ENCODE measurements around the gene GSTA5.

The GSTA5 gene

DNA sequence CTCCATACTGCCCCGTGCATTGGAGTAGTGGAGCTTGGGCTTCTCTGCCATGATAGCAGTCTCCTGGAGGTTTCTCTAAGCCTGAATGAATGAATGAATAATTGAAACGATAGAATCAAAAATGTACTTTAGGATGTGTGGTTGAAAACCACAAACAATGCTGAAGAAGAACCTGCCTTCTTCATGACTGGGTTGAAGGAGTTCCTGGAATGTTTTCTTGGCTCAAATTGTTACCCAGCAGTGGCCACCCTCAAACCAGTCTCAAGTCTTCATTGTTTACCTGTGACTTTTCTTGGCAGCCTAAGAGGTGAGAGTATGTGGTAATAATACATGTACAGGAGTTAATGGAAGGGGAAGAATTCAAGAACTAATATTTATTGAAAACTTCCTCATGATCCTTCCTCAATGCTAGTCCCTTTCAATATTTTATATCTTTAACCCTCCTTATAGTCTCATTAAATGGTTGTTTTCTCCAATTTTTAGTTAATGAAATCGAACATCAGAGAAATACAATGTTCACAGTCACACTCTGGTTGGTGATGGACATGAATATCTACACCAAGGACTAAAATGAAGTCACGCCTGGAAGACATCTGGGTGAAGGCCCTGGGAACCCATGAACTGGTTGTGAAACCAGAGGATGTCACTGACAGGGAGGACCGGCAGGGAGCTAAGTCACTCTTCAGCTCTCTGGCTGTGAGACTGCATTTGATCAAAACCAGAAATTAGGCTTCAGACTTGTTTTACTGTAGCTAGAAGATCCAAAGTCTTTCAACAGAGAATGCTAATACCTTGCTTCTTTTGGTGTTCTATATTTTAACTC lies at the start of gene GSTA5:
TSS of gene GSTA5 (minus strand) at position 51 of the 823 bp plus-strand sequence.
- DNase-seq (ENCODE audit: low spot score), result no peak
- TF ChIP-seq CTCF (IDR thresholded peaks at IDR 0.05; ENCODE audit: borderline replicate concordance, control extremely low read depth, extremely low read depth, insufficient read depth, missing control alignments), result no peak
- in situ Hi-C loops (cut with MboI; ENCODE audit: low sequenced_read_pairs, unreplicated experiment), result no loop called here

GRCh38 chr6:52890018-52890417 lies 49.4 kb upstream of the GSTA5 start:
- no peak for TF ChIP-seq CTCF (IDR thresholded peaks at IDR 0.05; ENCODE audit: borderline replicate concordance, control extremely low read depth, extremely low read depth, insufficient read depth, missing control alignments)
- no peak for DNase-seq (ENCODE audit: low spot score)
- in situ Hi-C loops (cut with MboI; ENCODE audit: low sequenced_read_pairs, unreplicated experiment), result no loop called here

DNA sequence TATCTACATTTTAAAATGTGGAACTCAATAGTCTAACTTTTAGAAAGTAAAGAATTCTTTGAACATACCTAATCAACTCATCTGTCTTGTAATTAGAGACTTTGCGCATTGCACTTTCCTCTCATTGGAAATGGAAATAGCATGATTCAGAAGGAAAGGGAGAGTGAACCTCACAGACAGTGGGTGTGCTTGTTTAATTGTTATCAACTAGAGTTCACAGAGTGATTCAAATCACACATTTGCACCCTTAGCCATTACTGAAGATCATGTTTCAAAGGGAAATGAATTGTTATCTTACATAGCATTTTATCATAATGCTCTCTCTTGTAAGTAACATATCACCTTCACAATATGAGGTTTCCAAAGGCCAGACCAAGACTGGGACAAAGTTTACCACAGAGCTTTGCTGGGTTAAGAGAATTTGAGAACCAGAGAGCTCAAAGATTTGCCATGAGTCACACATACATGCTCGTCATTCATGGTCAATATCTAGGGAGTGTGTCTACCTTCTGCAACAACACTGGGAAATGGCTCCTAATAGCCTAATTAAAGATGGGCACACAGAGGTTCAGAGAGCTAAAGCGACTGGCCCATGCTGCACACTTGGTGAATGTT lies 47.4 kb upstream of the GSTA5 start:
- in situ Hi-C loops (cut with MboI; ENCODE audit: low sequenced_read_pairs, unreplicated experiment), result no loop called here
- no peak for DNase-seq (ENCODE audit: low spot score)
- no peak for TF ChIP-seq CTCF (IDR thresholded peaks at IDR 0.05; ENCODE audit: borderline replicate concordance, control extremely low read depth, extremely low read depth, insufficient read depth, missing control alignments)

DNA sequence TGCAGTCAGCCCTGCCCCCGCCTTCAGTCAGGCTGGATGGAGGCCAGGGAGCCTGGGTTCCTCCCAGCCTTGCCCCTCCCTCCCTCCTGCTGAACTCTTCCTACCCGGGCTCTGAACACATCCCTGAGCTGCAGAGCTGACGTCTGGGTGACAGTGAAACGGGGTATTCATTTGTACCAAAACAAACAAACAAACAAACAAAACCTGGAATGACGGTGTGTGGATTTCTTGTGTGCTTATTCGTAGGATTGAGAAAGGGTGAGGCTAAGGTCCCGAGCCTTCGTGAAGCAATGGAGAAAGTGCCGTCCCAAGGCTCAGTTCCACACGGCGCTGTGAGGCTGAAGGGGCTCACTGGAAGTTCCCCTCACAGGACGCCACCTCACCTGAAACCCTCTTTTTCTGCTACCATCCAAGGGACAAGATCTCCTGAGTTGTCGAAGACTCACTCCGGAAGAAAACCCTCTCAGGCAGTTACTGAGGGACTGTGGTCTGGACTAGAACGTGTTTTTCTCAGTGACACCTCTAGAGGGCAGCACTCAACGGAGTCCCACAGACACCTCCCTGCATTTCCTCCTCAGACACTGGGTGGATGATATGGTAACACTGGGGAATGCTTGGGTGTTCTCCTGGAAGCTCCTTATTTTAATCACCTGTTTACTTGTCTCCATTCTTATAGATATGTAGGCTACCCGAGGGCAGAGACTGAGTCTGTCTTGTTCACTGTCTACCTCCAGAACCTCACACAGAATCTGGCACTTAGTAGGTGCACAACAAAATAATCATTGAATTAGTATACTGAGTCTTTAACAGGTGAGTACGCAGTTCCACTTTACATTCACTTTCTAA lies 41.6 kb upstream of the GSTA5 start:
- peak; percentile 77 for DNase-seq (ENCODE audit: low spot score)
- in situ Hi-C loops (cut with MboI; ENCODE audit: low sequenced_read_pairs, unreplicated experiment), result no loop called here
- peak; percentile 68 for TF ChIP-seq CTCF (IDR thresholded peaks at IDR 0.05; ENCODE audit: borderline replicate concordance, control extremely low read depth, extremely low read depth, insufficient read depth, missing control alignments)

GRCh38 chr6:52881662-52881995 lies 41.0 kb upstream of the GSTA5 start:
- in situ Hi-C loops (cut with MboI; ENCODE audit: low sequenced_read_pairs, unreplicated experiment), result no loop called here
- no peak for TF ChIP-seq CTCF (IDR thresholded peaks at IDR 0.05; ENCODE audit: borderline replicate concordance, control extremely low read depth, extremely low read depth, insufficient read depth, missing control alignments)
- no peak for DNase-seq (ENCODE audit: low spot score)

GRCh38 chr6:52877786-52878185 lies 37.2 kb upstream of the GSTA5 start:
- TF ChIP-seq CTCF (IDR thresholded peaks at IDR 0.05; ENCODE audit: borderline replicate concordance, control extremely low read depth, extremely low read depth, insufficient read depth, missing control alignments), result no peak
- in situ Hi-C loops (cut with MboI; ENCODE audit: low sequenced_read_pairs, unreplicated experiment), result no loop called here
- DNase-seq (ENCODE audit: low spot score), result no peak

Measured in GM13976 (cell line).